ENCODE data around the gene VPS26C.

- no peak for TF ChIP-seq CTCF (IDR thresholded peaks at IDR 0.05 in 2 of 3, conservative IDR thresholded peaks at IDR 0.05 in 1 of 3; ENCODE audit: control insufficient read depth in 2 of 3, extremely low read depth in 1 of 3, insufficient read depth in 1 of 3, low read depth in 3 of 3, low read length in 3 of 3)
- TF ChIP-seq BRCA1 (IDR thresholded peaks at IDR 0.05; ENCODE audit: low read depth, low read length) = no peak
- TF ChIP-seq ZSCAN29 (IDR thresholded peaks at IDR 0.05) = no peak
- TF ChIP-seq BHLHE40 (IDR thresholded peaks at IDR 0.05; ENCODE audit: borderline replicate concordance in 1 of 2, low read depth in 2 of 2, low read length in 1 of 2) = peak; percentile 94 to 99
- peak; percentile 71 for TF ChIP-seq SP1 (IDR thresholded peaks at IDR 0.05; ENCODE audit: low read depth, low read length)
- TF ChIP-seq RCOR1 (conservative IDR thresholded peaks at IDR 0.05; ENCODE audit: low read depth, low read length) = no peak
- peak; percentile 87 for TF ChIP-seq USF2 (IDR thresholded peaks at IDR 0.05; ENCODE audit: borderline replicate concordance, low read depth, low read length)
- no peak for TF ChIP-seq ZBED1 (IDR thresholded peaks at IDR 0.05; ENCODE audit: borderline replicate concordance)
- no peak; the same call in 1 of the 2 replicates for TF ChIP-seq RFX5 (IDR thresholded peaks at IDR 0.05; ENCODE audit: low read depth, low read length)
- peak; percentile 84 for TF ChIP-seq YY1 (IDR thresholded peaks at IDR 0.05; ENCODE audit: low read depth, low read length)
These were observed at the start of gene VPS26C for GRCh38 chr21:37267269-37268185.
